K562 (cell line): ENCODE data around the gene GPR142. TPM values are rescaled to one million over a fixed set of nuclear protein-coding genes. Genes with fewer than 3 reads are reported as not detected.
A peak's percentile ranks its signal among the peaks of the same experiment; 100 is the strongest.

Source experiments
- ATAC-seq: fragments of 200-7000 bp; cut with Tn5 transposase; 3 replicates; pipeline ENCODE4 v1.9.1; 2020; ENCODE audit warnings: moderate library complexity
- BruUV-seq: library from RNA; stranded (reverse); fragments of 400-500 nt; replicated peaks from 2 replicates; lab custom pipeline; 2021; lab: Mats Ljungman, UMichigan
- CTCF ChIA-PET: fragments of 300-600 bp; formaldehyde crosslinking; extraction: SDS; loops from one replicate; lab custom pipeline; 2021; ENCODE audit warnings: low intra/inter-chr PET ratio; lab: Yijun Ruan, JAX
- POLR2A ChIA-PET: fragments of 300-600, 350-650 bp; sonication (Branson Sonifier 250); formaldehyde crosslinking; extraction: SDS; loops from one replicate; lab custom pipeline; 2021; ENCODE audit warnings: antibody characterized with exemption, inconsistent platforms; lab: Yijun Ruan, JAX
- DNase-seq, 4 experiments: peaks; one replicate each; pipeline versions ENCODE4 v3.0.0 to v3.0.0-alpha.2; 2011 to 2018; ENCODE audit warnings: low spot score in 3 of 4, mixed read lengths in 3 of 4; ENCODE audit errors: extremely low read depth in 1 of 4
- FAIRE-seq: peaks from 2 replicates; lab custom pipeline; 2011; peaks lifted over from hg19 to GRCh38; lab: Jason Lieb, UNC
- H2AFZ ChIP-seq: 2 replicates; pipeline ENCODE4 v1.6.0; 2011; ENCODE audit warnings: low read depth, low read length, control low read depth, inconsistent platforms
- H3K27ac ChIP-seq: fragments of 200-600 bp; 3 replicates; pipeline ENCODE4 v1.8.0; 2011; ENCODE audit warnings: low read depth, mild to moderate bottlenecking, control low read depth, inconsistent platforms, low read length, moderate library complexity, mixed read lengths; ENCODE audit errors: extremely low read depth
- H3K27me3 ChIP-seq, 2 experiments: fragments of 300-600 bp in 1 of 2; 2 replicates in 1 of 2; 3 replicates in 1 of 2; pipeline versions ENCODE4 v1.6.0 to v1.8.0; 2011; ENCODE audit warnings: inconsistent platforms in 2 of 2, low read length in 2 of 2, mild to moderate bottlenecking in 1 of 2, mixed read lengths in 1 of 2, moderate library complexity in 1 of 2; ENCODE audit not compliant: control insufficient read depth in 2 of 2, insufficient read depth in 2 of 2
- H3K36me3 ChIP-seq: fragments of 300-600 bp; 3 replicates; pipeline ENCODE4 v1.8.0; 2011; ENCODE audit warnings: mild to moderate bottlenecking, low read length, inconsistent platforms; ENCODE audit not compliant: control insufficient read depth, insufficient read depth
- H3K4me1 ChIP-seq, 2 experiments: fragments of 200-600 bp in 1 of 2; replicated peaks in 1 of 2; 2 replicates in 1 of 2; 3 replicates in 1 of 2; pipeline versions ENCODE4 v1.5.1 to v1.8.0; 2011; ENCODE audit warnings: inconsistent platforms in 2 of 2, low read length in 2 of 2, mild to moderate bottlenecking in 1 of 2, mixed read lengths in 1 of 2, moderate library complexity in 1 of 2; ENCODE audit not compliant: control insufficient read depth in 2 of 2, insufficient read depth in 2 of 2
- H3K4me2 ChIP-seq: 2 replicates; pipeline ENCODE4 v1.6.1; 2011; ENCODE audit warnings: low read length, control low read depth, inconsistent platforms, mixed read lengths; ENCODE audit not compliant: insufficient read depth
- H3K4me3 ChIP-seq: fragments of 200-600 bp; sonication (generic), shearing (Covaris generic); 2 replicates; pipeline ENCODE4 v1.5.1; 2016; ENCODE audit warnings: control low read depth, inconsistent platforms
- H3K79me2 ChIP-seq: fragments of 200-600 bp; 3 replicates; pipeline ENCODE4 v1.8.0; 2011; ENCODE audit warnings: low read length, inconsistent platforms; ENCODE audit not compliant: control insufficient read depth, insufficient read depth
- H3K9ac ChIP-seq, 2 experiments: 2 replicates each; pipeline versions ENCODE4 v1.6.0 to v1.6.1; 2011; ENCODE audit warnings: low read depth in 2 of 2, low read length in 2 of 2, control low read depth in 1 of 2, inconsistent platforms in 1 of 2, mild to moderate bottlenecking in 1 of 2, mixed read lengths in 1 of 2; ENCODE audit not compliant: insufficient read depth in 1 of 2
- H3K9me1 ChIP-seq: one replicate; pipeline ENCODE4 v1.6.0; 2011; ENCODE audit warnings: inconsistent platforms, mild to moderate bottlenecking, low read length, moderate library complexity; ENCODE audit not compliant: control insufficient read depth, insufficient read depth
- H3K9me3 ChIP-seq: replicated peaks from 2 replicates; pipeline ENCODE4 v1.5.1; 2011; ENCODE audit warnings: low read depth, low read length, inconsistent platforms; ENCODE audit not compliant: control insufficient read depth, insufficient read depth
- H4K20me1 ChIP-seq: replicated peaks from 2 replicates; pipeline ENCODE4 v1.6.1; 2011; ENCODE audit warnings: low read length, inconsistent platforms, mixed read lengths; ENCODE audit not compliant: control insufficient read depth, insufficient read depth
- BCOR ChIP-seq: fragments of 450-650 bp; IDR thresholded peaks from 2 replicates; pipeline ENCODE4 v1.6.1; 2016
- RBM25 ChIP-seq: fragments of 200-400 bp; formaldehyde crosslinking; IDR thresholded peaks from 2 replicates; pipeline ENCODE4 v1.6.1; 2018; ENCODE audit warnings: low read length, low read depth, moderate library complexity; ENCODE audit not compliant: severe bottlenecking
- WGBS: fragments of 100-300 bp; shearing (Covaris generic); methylation state at CpG from one replicate; pipeline ENCODE4 v1.1.6; 2016; ENCODE audit warnings: low coverage, mixed read lengths; ENCODE audit not compliant: insufficient coverage; ENCODE audit errors: missing lambda C conversion rate; 5-methylcytosine and 5-hydroxymethylcytosine counted together
- in situ Hi-C: fragments of 300-500 bp; cut with MboI; formaldehyde crosslinking; loops from 4 replicates; pipeline ENCODE4 v1.15.0; 2018; ENCODE audit warnings: inconsistent platforms, mixed read lengths
- intact Hi-C: fragments of 100-400 bp; cut with micrococcal nuclease; formaldehyde crosslinking; loops from 2 replicates; pipeline ENCODE4 v1.14.2; 2022
- polyA plus RNA-seq, 8 experiments: library from polyadenylated mRNA; depleted of rRNA in 4 of 8; stranded (reverse) in 5 of 8; unstranded in 3 of 8; fragments of >200 nt; fragmentation: Nextera tagmentation in 2 of 8; fragmentation: Illumina TruSeq in 1 of 8; extraction: Ambion mirVana in 2 of 8; extraction: Trizol in 1 of 8; gene quantifications; 2 replicates each; pipeline versions ENCODE4 v1.2.1 to v1.2.3, GENCODE V29; 2011 to 2014; ENCODE audit warnings: inconsistent platforms in 1 of 8, missing spikeins in 1 of 8
- total RNA-seq, 7 experiments: library from RNA; depleted of rRNA in 6 of 7; stranded (reverse); fragments of >200 nt in 6 of 7; fragmentation: Illumina TruSeq in 2 of 7; extraction: Trizol in 2 of 7; gene quantifications; 2 replicates each; pipeline versions ENCODE4 v1.2.1 to v1.2.3, GENCODE V29; 2011 to 2021; ENCODE audit warnings: low replicate concordance in 1 of 7
- TF ChIP-seq, protein P1 (sequence below): fragments of 250-450 bp; sonication (Bioruptor Pico); IDR thresholded peaks from 2 replicates; pipeline ENCODE4 v1.4.0; 2020; ENCODE audit warnings: borderline replicate concordance

Gene GPR142
- total and polyA plus RNA-seq, 9 of the 15 experiments (the other 6 are each of a cell fraction or from before 2014, with no cell fraction given), result not detected

- H3K27ac ChIP-seq, result no peak overlapping the region
- POLR2A ChIA-PET, result no interaction called here
- H4K20me1 ChIP-seq, result peaks cover 4% of the 10 kb centered on the region; the same call in 1 of the 2 replicates
- intact Hi-C loops, result no loop called here
- ATAC-seq, result no peak
- no peak overlapping the region for H2AFZ ChIP-seq
- in situ Hi-C loops, result no loop called here
- no peaks in the 10 kb centered on the region for H3K36me3 ChIP-seq
- TF ChIP-seq, protein P1, sequence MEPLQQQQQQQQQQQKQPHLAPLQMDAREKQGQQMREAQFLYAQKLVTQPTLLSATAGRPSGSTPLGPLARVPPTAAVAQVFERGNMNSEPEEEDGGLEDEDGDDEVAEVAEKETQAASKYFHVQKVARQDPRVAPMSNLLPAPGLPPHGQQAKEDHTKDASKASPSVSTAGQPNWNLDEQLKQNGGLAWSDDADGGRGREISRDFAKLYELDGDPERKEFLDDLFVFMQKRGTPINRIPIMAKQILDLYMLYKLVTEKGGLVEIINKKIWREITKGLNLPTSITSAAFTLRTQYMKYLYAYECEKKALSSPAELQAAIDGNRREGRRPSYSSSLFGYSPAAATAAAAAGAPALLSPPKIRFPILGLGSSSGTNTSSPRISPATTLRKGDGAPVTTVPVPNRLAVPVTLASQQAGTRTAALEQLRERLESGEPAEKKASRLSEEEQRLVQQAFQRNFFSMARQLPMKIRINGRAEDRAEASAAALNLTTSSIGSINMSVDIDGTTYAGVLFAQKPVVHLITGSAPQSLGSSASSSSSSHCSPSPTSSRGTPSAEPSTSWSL (CRISPR knock-in tag), result no peak
- peak; percentile 65; the same call in 1 of the 2 replicates for TF ChIP-seq BCOR
- peak; percentile 45 for TF ChIP-seq RBM25
- H3K4me2 ChIP-seq, result no peak overlapping the region
- peaks cover 2 to 25% of the 10 kb centered on the region in 2 experiments; a peak in 3 of 5 replicates for H3K27me3 ChIP-seq
- WGBS, result 59% methylated on average over 2 of the region's 2 CpGs
- H3K79me2 ChIP-seq, result no peaks in the 10 kb centered on the region
- FAIRE-seq, result no peak
- no peak overlapping the region for H3K9ac ChIP-seq
- peaks cover 12 to 16% of the 10 kb centered on the region in 2 experiments for H3K4me1 ChIP-seq
- no peak overlapping the region for H3K4me3 ChIP-seq
- no TSS peak for BruUV-seq
- H3K9me3 ChIP-seq, result no peaks in the 10 kb centered on the region
- CTCF ChIA-PET, result no interaction called here
- H3K9me1 ChIP-seq, result no peaks in the 10 kb centered on the region
- DNase-seq, result no peak
These were observed 32.8 kb upstream of the GPR142 start for GRCh38 chr17:74334393-74335039.
